ENCODE results near the gene WASL.
"Not testable (repeated sequence)": the region's sequence is repeated elsewhere in the genome, so short reads cannot be mapped to it uniquely, and the experiment has no call there.

WASL gene

GRCh38 chr7:123656544-123657303 lies 92.1 kb downstream of the WASL start:
- no peak for DNase-seq

- DNase-seq, result no peak
Observed at GRCh38 chr7:123655614-123656013, 93.2 kb downstream of the WASL start, which contains the start of gene LMOD2. TSS of gene LMOD2 (plus strand) at chr7:123655866. CDS start at chr7:123655964, 98 bp downstream.

GRCh38 chr7:123653162-123653561 lies 95.6 kb downstream of the WASL start:
- no peak for DNase-seq

- no peak for DNase-seq
Observed at GRCh38 chr7:123652406-123652805, 96.4 kb downstream of the WASL start.

- no peak for DNase-seq
Observed at GRCh38 chr7:123650595-123650994, 98.2 kb downstream of the WASL start.

GRCh38 chr7:123649964-123650363 lies 98.8 kb downstream of the WASL start:
- DNase-seq, result no peak

- DNase-seq, result no peak
Observed at GRCh38 chr7:123647106-123647730, 101.6 kb downstream of the WASL start.

- no peak for DNase-seq
Observed at GRCh38 chr7:123645516-123645915, 103.3 kb downstream of the WASL start.

- DNase-seq, result peak; percentile 35
Observed at GRCh38 chr7:123643495-123644441, 105.0 kb downstream of the WASL start.

GRCh38 chr7:123641901-123642300 lies 106.9 kb downstream of the WASL start:
- no peak for DNase-seq

- no peak for DNase-seq
Observed at GRCh38 chr7:123640583-123640982, 108.2 kb downstream of the WASL start.

- no peak for DNase-seq
Observed at GRCh38 chr7:123639631-123640030, 109.2 kb downstream of the WASL start.

GRCh38 chr7:123637878-123638277 lies 110.9 kb downstream of the WASL start:
- no peak for DNase-seq

GRCh38 chr7:123637203-123637602 lies 111.6 kb downstream of the WASL start:
- DNase-seq, result no peak

GRCh38 chr7:123635551-123636359 lies 113.0 kb downstream of the WASL start:
- no peak for DNase-seq

GRCh38 chr7:123634011-123634573 lies 114.7 kb downstream of the WASL start:
- DNase-seq, result not testable (repeated sequence)

- no peak for DNase-seq
Observed at GRCh38 chr7:123633553-123633952, 115.2 kb downstream of the WASL start.

- no peak for DNase-seq
Observed at GRCh38 chr7:123632808-123633207, 116.0 kb downstream of the WASL start.

Data from T1000 (cell line).